H1 (cell line): Measurements from ENCODE around the gene DEXI. TPM values are rescaled to one million over a fixed set of nuclear protein-coding genes. Genes with fewer than 3 reads are reported as not detected.

Experiments used
- CTCF ChIA-PET: fragments of 300-600 bp; sonication (Branson Sonifier 250); formaldehyde crosslinking; loops from one replicate; lab custom pipeline; 2021; ENCODE audit not compliant: partially characterized antibody; lab: Charles Lee
- POLR2A ChIA-PET: fragments of 300-600 bp; sonication (Branson Sonifier 250); formaldehyde crosslinking; loops from one replicate; lab custom pipeline; 2021; ENCODE audit warnings: inconsistent platforms; ENCODE audit not compliant: partially characterized antibody; lab: Charles Lee
- DNase-seq, 2 experiments: peaks; one replicate each; pipeline versions ENCODE4 v3.0.0 to v3.0.0-alpha.2; 2010 to 2022; ENCODE audit warnings: low spot score in 2 of 2, low read depth in 1 of 2, mixed read lengths in 1 of 2
- FAIRE-seq: peaks from 2 replicates; lab custom pipeline; 2011; peaks lifted over from hg19 to GRCh38; lab: Jason Lieb, UNC
- H2AFZ ChIP-seq: 2 replicates; pipeline ENCODE4 v1.8.1; 2012; ENCODE audit warnings: low read length, inconsistent platforms
- H2AK5ac ChIP-seq: 2 replicates; pipeline ENCODE4 v1.6.1; 2013; ENCODE audit warnings: low read depth, low read length
- H2BK120ac ChIP-seq: replicated peaks from 2 replicates; pipeline ENCODE3; 2013; ENCODE audit warnings: low read depth, low read length, inconsistent platforms
- H2BK12ac ChIP-seq: 2 replicates; pipeline ENCODE4 v1.6.1; 2013; ENCODE audit warnings: low read depth, low read length
- H2BK15ac ChIP-seq: 2 replicates; pipeline ENCODE4 v1.6.1; 2013; ENCODE audit warnings: low read length
- H2BK20ac ChIP-seq: 2 replicates; pipeline ENCODE4 v1.6.1; 2013; ENCODE audit warnings: low read length
- H2BK5ac ChIP-seq: 2 replicates; pipeline ENCODE4 v1.6.1; 2013; ENCODE audit warnings: low read depth, low read length
- H3K14ac ChIP-seq: 2 replicates; pipeline ENCODE4 v1.6.1; 2013; ENCODE audit warnings: inconsistent platforms; ENCODE audit not compliant: insufficient read length
- H3K18ac ChIP-seq: 2 replicates; pipeline ENCODE4 v1.6.1; 2013; ENCODE audit warnings: low read length; ENCODE audit errors: extremely low read depth
- H3K23ac ChIP-seq: 2 replicates; pipeline ENCODE4 v1.6.1; 2013; ENCODE audit warnings: inconsistent platforms; ENCODE audit not compliant: insufficient read length
- H3K23me2 ChIP-seq: 2 replicates; pipeline ENCODE4 v1.6.1; 2013; ENCODE audit warnings: low read depth, low read length
- H3K27ac ChIP-seq: 2 replicates; pipeline ENCODE4 v1.6.1; 2011; ENCODE audit warnings: low read depth, low read length, inconsistent platforms
- H3K27me3 ChIP-seq, 4 experiments: replicated peaks in 1 of 4; 1 replicate in 1 of 4; 2 replicates in 3 of 4; pipeline versions ENCODE4 v1.6.1 to v1.8.1; 2011 to 2013; ENCODE audit warnings: low read length in 3 of 4, mild to moderate bottlenecking in 3 of 4, inconsistent platforms in 2 of 4, mixed read lengths in 2 of 4, moderate library complexity in 1 of 4; ENCODE audit not compliant: control insufficient read depth in 3 of 4, insufficient read depth in 3 of 4; ENCODE audit errors: extremely low read depth in 1 of 4
- H3K36me3 ChIP-seq, 4 experiments: 2 replicates each; pipeline versions ENCODE4 v1.6.1 to v1.8.1; 2011 to 2013; ENCODE audit warnings: mild to moderate bottlenecking in 4 of 4, low read length in 3 of 4, moderate library complexity in 2 of 4, control low read depth in 1 of 4, inconsistent platforms in 1 of 4; ENCODE audit not compliant: insufficient read depth in 4 of 4, control insufficient read depth in 2 of 4
- H3K4ac ChIP-seq: replicated peaks from 2 replicates; pipeline ENCODE3; 2013; ENCODE audit warnings: low read length, low read depth, mixed read lengths, inconsistent platforms; ENCODE audit not compliant: insufficient read length
- H3K4me1 ChIP-seq, 4 experiments: replicated peaks in 1 of 4; 1 replicate in 1 of 4; 2 replicates in 3 of 4; pipeline versions ENCODE4 v1.6.1 to v1.8.1; 2011 to 2013; ENCODE audit warnings: low read length in 3 of 4, inconsistent platforms in 2 of 4, mixed read lengths in 1 of 4; ENCODE audit not compliant: insufficient read depth in 4 of 4, control insufficient read depth in 3 of 4
- H3K4me2 ChIP-seq, 2 experiments: 2 replicates each; pipeline versions ENCODE4 v1.6.1 to v1.8.1; 2011 to 2013; ENCODE audit warnings: low read depth in 2 of 2, low read length in 2 of 2, control low read depth in 1 of 2, inconsistent platforms in 1 of 2, mild to moderate bottlenecking in 1 of 2; ENCODE audit not compliant: insufficient read depth in 1 of 2
- H3K4me3 ChIP-seq, 4 experiments: fragments of 200-600, 300-600 bp in 1 of 4; sonication (generic), shearing (Covaris generic), sonication (Bioruptor Twin) in 1 of 4; 2 replicates each; pipeline versions ENCODE4 v1.5.1 to v1.8.1; 2011 to 2016; ENCODE audit warnings: low read length in 4 of 4, low read depth in 3 of 4, control low read depth in 2 of 4, inconsistent platforms in 2 of 4, mild to moderate bottlenecking in 2 of 4, mixed read lengths in 1 of 4, moderate library complexity in 1 of 4; ENCODE audit not compliant: insufficient read depth in 2 of 4; ENCODE audit errors: extremely low read depth in 1 of 4
- H3K56ac ChIP-seq: replicated peaks from 2 replicates; pipeline ENCODE3; 2013; ENCODE audit warnings: low read depth, mild to moderate bottlenecking, mixed read lengths, low read length, inconsistent platforms; ENCODE audit not compliant: insufficient read length
- H3K79me1 ChIP-seq: 2 replicates; pipeline ENCODE4 v1.6.1; 2013; ENCODE audit warnings: low read depth, low read length, control low read depth
- H3K79me2 ChIP-seq, 2 experiments: 2 replicates each; pipeline versions ENCODE4 v1.6.1 to v1.8.1; 2012 to 2013; ENCODE audit warnings: low read length in 2 of 2, mild to moderate bottlenecking in 2 of 2, inconsistent platforms in 1 of 2; ENCODE audit not compliant: insufficient read depth in 2 of 2, control insufficient read depth in 1 of 2
- H3K9ac ChIP-seq, 4 experiments: replicated peaks in 1 of 4; 1 replicate in 1 of 4; 2 replicates in 3 of 4; pipeline versions ENCODE4 v1.6.1 to v1.8.1; 2011 to 2013; ENCODE audit warnings: low read depth in 3 of 4, low read length in 3 of 4, control low read depth in 2 of 4, mild to moderate bottlenecking in 2 of 4, moderate library complexity in 2 of 4, inconsistent platforms in 1 of 4; ENCODE audit errors: extremely low read depth in 1 of 4
- H3K9me3 ChIP-seq, 2 experiments: 2 replicates each; pipeline versions ENCODE4 v1.6.1 to v1.8.1; 2012 to 2013; ENCODE audit warnings: mild to moderate bottlenecking in 2 of 2, moderate library complexity in 2 of 2, control low read depth in 1 of 2, inconsistent platforms in 1 of 2, low read depth in 1 of 2, low read length in 1 of 2, mixed read lengths in 1 of 2; ENCODE audit not compliant: insufficient read depth in 2 of 2
- H4K20me1 ChIP-seq, 2 experiments: replicated peaks in 1 of 2; 2 replicates each; pipeline versions ENCODE3 to v1.8.1; 2011 to 2013; ENCODE audit warnings: inconsistent platforms in 2 of 2, low read length in 2 of 2, mild to moderate bottlenecking in 1 of 2; ENCODE audit not compliant: insufficient read depth in 2 of 2, control insufficient read depth in 1 of 2
- H4K5ac ChIP-seq: 2 replicates; pipeline ENCODE4 v1.6.1; 2013; ENCODE audit warnings: low read length, low read depth, mixed read lengths, inconsistent platforms; ENCODE audit not compliant: insufficient read length
- H4K8ac ChIP-seq: 2 replicates; pipeline ENCODE4 v1.8.0; 2013; ENCODE audit warnings: mild to moderate bottlenecking, moderate library complexity, low read length, inconsistent platforms; ENCODE audit not compliant: insufficient read depth; ENCODE audit errors: extremely low read depth
- H4K91ac ChIP-seq: replicated peaks from 2 replicates; pipeline ENCODE3; 2013; ENCODE audit warnings: low read length, mixed read lengths, inconsistent platforms; ENCODE audit not compliant: insufficient read length
- ASH2L ChIP-seq: fragments of 200-600, 300-600 bp; sonication (generic); IDR thresholded peaks from one replicate; pipeline ENCODE4 v1.7.1; 2017; ENCODE audit warnings: low read length
- BACH1 ChIP-seq: IDR thresholded peaks from 2 replicates; pipeline ENCODE4 v1.6.1; 2012; ENCODE audit warnings: low read length, improper control_type of control experiment
- BCL11A ChIP-seq, 2 experiments: IDR thresholded peaks; one replicate each; pipeline ENCODE4 v1.6.1; 2011; ENCODE audit warnings: low read depth in 2 of 2, low read length in 2 of 2, mild to moderate bottlenecking in 2 of 2
- CHD1 ChIP-seq: IDR thresholded peaks from 2 replicates; pipeline ENCODE4 v1.6.1; 2012; ENCODE audit warnings: low read depth, low read length, improper control_type of control experiment
- EGR1 ChIP-seq: IDR thresholded peaks from 2 replicates; pipeline ENCODE4 v1.6.1; 2011; ENCODE audit warnings: low read depth, low read length, borderline replicate concordance
- JUND ChIP-seq: IDR thresholded peaks from 2 replicates; pipeline ENCODE4 v1.6.1; 2011; ENCODE audit warnings: mild to moderate bottlenecking, improper control_type of control experiment, low read length
- SAP30 ChIP-seq: fragments of 300-600 bp; sonication (generic); IDR thresholded peaks from 2 replicates; pipeline ENCODE4 v1.7.1; 2012; ENCODE audit warnings: low read length, moderate library complexity, mild to moderate bottlenecking, inconsistent platforms; ENCODE audit not compliant: insufficient read depth, insufficient replicate concordance
- SP4 ChIP-seq: IDR thresholded peaks from 2 replicates; pipeline ENCODE4 v1.6.1; 2012; ENCODE audit warnings: low read length, inconsistent platforms
- SRF ChIP-seq: IDR thresholded peaks from 2 replicates; pipeline ENCODE4 v1.6.1; 2011; ENCODE audit warnings: mild to moderate bottlenecking, low read depth, low read length, moderate library complexity
- TAF7 ChIP-seq: optimal IDR thresholded peaks from 2 replicates; pipeline ENCODE3; 2011; ENCODE audit warnings: low read depth, mild to moderate bottlenecking, inconsistent platforms, low read length, moderate library complexity, borderline replicate concordance
- WGBS, 2 experiments: shearing (Covaris generic) in 1 of 2; methylation state at CpG; one replicate each; pipeline versions ENCODE4 v1.1.6 to v1.1.7; 2013 to 2015; ENCODE audit warnings: low lambda C conversion rate in 2 of 2, mixed read lengths in 2 of 2, inconsistent platforms in 1 of 2, low coverage in 1 of 2, missing lambda C conversion rate in 1 of 2; ENCODE audit not compliant: insufficient replicate concordance in 2 of 2, insufficient coverage in 1 of 2, insufficient read length in 1 of 2; ENCODE audit errors: extremely low coverage in 1 of 2, missing lambda C conversion rate in 1 of 2; 5-methylcytosine and 5-hydroxymethylcytosine counted together
- polyA plus RNA-seq, 7 experiments: library from polyadenylated mRNA; depleted of rRNA in 3 of 7; stranded (reverse) in 5 of 7; unstranded in 2 of 7; fragments of >200 nt in 5 of 7; fragments of 200-250 nt in 2 of 7; gene quantifications; 1 replicate in 5 of 7; 2 replicates in 1 of 7; 4 replicates in 1 of 7; pipeline versions ENCODE4 v1.2.1 to v1.2.3, GENCODE V29; 2011 to 2013; ENCODE audit warnings: missing spikeins in 2 of 7, mixed read lengths in 2 of 7
- total RNA-seq: library from RNA; stranded (reverse); fragmentation: NEBNext Ultra II Directional; extraction: Animal tissue kit (Norgen Biotek cat#: 25700); gene quantifications from 2 replicates; pipeline ENCODE4 v1.2.1, GENCODE V29; 2021

Gene DEXI
- total and polyA plus RNA-seq, 2 of the 8 experiments (the other 6 are each of a cell fraction or from before 2014, with no cell fraction given), result 39.5 to 47.3 TPM

DNA sequence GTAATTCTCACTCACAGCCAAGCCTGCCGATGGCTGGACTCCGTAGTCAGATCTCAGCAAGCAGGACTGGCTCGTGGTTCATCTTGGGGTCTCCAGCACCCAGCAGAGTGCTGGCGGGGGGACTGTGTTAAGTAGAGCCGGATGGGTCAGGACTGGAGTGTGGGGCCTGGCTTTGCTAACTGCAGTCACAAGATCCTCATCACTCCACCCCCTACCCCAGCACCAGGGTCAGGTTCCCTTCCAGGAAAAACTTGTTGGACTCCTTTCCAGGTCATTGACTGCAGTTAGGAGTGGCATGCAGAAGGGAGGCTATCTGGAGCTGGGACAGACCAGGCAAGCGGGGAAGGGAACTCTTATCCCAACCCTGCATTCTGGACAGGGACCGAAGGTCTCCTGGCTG is 59.3 kb downstream of the DEXI start:
- Histone ChIP-seq H4K20me1 (no peaks in the 10 kb centered on the region), H3K4me1 (peaks cover 0 to 4% (median 2%) of the 10 kb centered on the region in 4 experiments; a peak in 3 of 7 replicates), H3K56ac (no peak overlapping the region), H3K27ac (no peak overlapping the region)
- POLR2A ChIA-PET, result no interaction called here
- no peak for TF ChIP-seq SP4
- no peak for TF ChIP-seq JUND
- TF ChIP-seq SAP30, result no peak
- TF ChIP-seq CHD1, result no peak
- no peak for TF ChIP-seq BCL11A (IDR thresholded peaks at IDR 0.05; ENCODE audit: low read depth in 2 of 2, low read length in 2 of 2)
- TF ChIP-seq BACH1, result no peak
- no peak for TF ChIP-seq TAF7
- TF ChIP-seq SRF, result no peak
- no peak for TF ChIP-seq EGR1
- TF ChIP-seq ASH2L, result no peak
- TF ChIP-seq, all 59 proteins: peak for 0
- no peak overlapping the region for H2BK20ac ChIP-seq
- no peak overlapping the region for H2BK15ac ChIP-seq
- FAIRE-seq (no peak), DNase-seq (no peak)
- H3K14ac ChIP-seq, result no peak overlapping the region
- no peak overlapping the region for H2AK5ac ChIP-seq
- 0 out of 2 replicates have a peak, but pooled peaks cover 2% of the 10 kb centered on the region for H3K23me2 ChIP-seq
- no peak overlapping the region for H2BK12ac ChIP-seq
- no peak overlapping the region for H3K23ac ChIP-seq
- WGBS, 2 experiments, result 85% methylated on average over 7 of the region's 7 CpGs; no CpG with 5 or more reads in 1 of the 2 experiments
- H3K9ac ChIP-seq, result no peak overlapping the region
- no peaks in the 10 kb centered on the region for H3K36me3 ChIP-seq
- no peak overlapping the region for H4K8ac ChIP-seq
- no peaks in the 10 kb centered on the region for H3K9me3 ChIP-seq
- no peak overlapping the region for H3K4me3 ChIP-seq
- H2BK5ac ChIP-seq, result no peak overlapping the region
- H3K27me3 ChIP-seq, result peaks cover 4 to 27% (median 23%) of the 10 kb centered on the region in 4 experiments
- 0 out of 2 replicates have a peak overlapping the region, but pooled peaks have one; percentile 55 for H2AFZ ChIP-seq
- no peak overlapping the region for H3K18ac ChIP-seq
- H2BK120ac ChIP-seq, result no peak overlapping the region
- H4K91ac ChIP-seq, result no peak overlapping the region
- H3K4ac ChIP-seq, result no peak overlapping the region
- peak overlapping the region in 1 of 2 experiments; percentile 25; a peak in 2 of 4 replicates for H3K4me2 ChIP-seq
- no peak overlapping the region for H4K5ac ChIP-seq
- CTCF ChIA-PET, result interaction anchor here (1.6 to 2.0 kb wide), 2 partner anchors 13 to 36 kb away, joined by 3 to 10 read pairs; no protein-coding TSS in a partner anchor
- H3K79me2 ChIP-seq, result no peaks in the 10 kb centered on the region
- no peaks in the 10 kb centered on the region for H3K79me1 ChIP-seq
